ENCODE measurements around the gene ZNF549.
A peak's percentile ranks its signal among the peaks of the same experiment; 100 is the strongest.

Gene ZNF549

DNA sequence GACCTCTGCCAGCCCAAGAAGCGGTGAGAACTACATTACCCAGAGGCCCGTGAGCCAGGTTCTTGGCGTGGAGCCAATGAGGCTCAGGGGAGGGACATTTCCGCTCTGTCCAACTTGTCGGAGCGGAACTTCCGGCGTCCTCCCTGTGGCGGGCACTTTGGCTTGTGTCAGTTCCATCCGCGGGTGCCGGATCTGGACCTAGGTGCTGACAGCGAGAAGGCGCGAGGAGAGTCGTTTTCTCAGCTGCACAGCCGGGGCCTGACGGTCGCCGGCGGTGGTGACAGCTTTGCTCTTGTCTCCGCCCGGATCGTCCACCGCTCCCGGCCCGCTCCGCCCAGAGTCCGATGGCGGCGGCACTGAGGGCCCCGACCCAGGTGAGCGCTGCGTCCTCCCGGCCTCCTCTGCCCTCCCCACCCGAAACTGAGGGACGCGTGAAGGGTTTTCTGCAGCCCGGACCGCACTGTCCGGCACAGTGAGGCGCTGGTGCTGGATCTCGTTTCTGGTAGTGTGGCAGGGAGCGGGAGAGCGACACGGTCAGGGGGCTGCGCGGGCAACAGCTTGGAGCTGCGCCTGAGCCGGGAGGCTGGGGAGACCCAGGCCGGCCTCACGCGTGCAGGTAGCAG lies 72.7 kb downstream of the ZNF549 start, which contains the start of gene ZNF530 (continued):
- TF ChIP-seq, protein P1, sequence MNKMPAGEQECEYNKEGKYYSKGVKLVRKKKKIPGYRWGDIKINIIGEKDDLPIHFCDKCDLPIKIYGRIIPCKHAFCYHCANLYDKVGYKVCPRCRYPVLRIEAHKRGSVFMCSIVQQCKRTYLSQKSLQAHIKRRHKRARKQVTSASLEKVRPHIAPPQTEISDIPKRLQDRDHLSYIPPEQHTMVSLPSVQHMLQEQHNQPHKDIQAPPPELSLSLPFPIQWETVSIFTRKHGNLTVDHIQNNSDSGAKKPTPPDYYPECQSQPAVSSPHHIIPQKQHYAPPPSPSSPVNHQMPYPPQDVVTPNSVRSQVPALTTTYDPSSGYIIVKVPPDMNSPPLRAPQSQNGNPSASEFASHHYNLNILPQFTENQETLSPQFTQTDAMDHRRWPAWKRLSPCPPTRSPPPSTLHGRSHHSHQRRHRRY (tag by site-specific recombination; IDR thresholded peaks at IDR 0.05), result no peak
- TF ChIP-seq ZNF112 (tag by site-specific recombination; IDR thresholded peaks at IDR 0.05) (peak; percentile 63; the same call in 1 of the 2 replicates), ZNF76 (tag by site-specific recombination; IDR thresholded peaks at IDR 0.05; ENCODE audit: borderline replicate concordance, low read depth) (peak; percentile 83), MYNN (tag by site-specific recombination; IDR thresholded peaks at IDR 0.05; ENCODE audit: borderline replicate concordance) (no peak), GLIS1 (tag by site-specific recombination; IDR thresholded peaks at IDR 0.05) (peak; percentile 30; the same call in 1 of the 2 replicates), ZNF600 (tag by site-specific recombination; IDR thresholded peaks at IDR 0.05) (no peak; the same call in 1 of the 2 replicates), SCRT1 (tag by site-specific recombination; IDR thresholded peaks at IDR 0.05; ENCODE audit: borderline replicate concordance) (peak; percentile 60; the same call in 1 of the 2 replicates), ZNF548 (tag by site-specific recombination; IDR thresholded peaks at IDR 0.05) (no peak), ZNF248 (tag by site-specific recombination; IDR thresholded peaks at IDR 0.05) (0 out of 2 replicates have a peak, but pooled peaks have one; percentile 53), ZNF211 (tag by site-specific recombination; IDR thresholded peaks at IDR 0.05; ENCODE audit: low read depth) (no peak), ZNF626 (tag by site-specific recombination; IDR thresholded peaks at IDR 0.05) (no peak; the same call in 1 of the 2 replicates), ZSCAN30 (tag by site-specific recombination; IDR thresholded peaks at IDR 0.05) (peak; percentile 59), ZNF501 (tag by site-specific recombination; IDR thresholded peaks at IDR 0.05) (no peak), ZNF114 (tag by site-specific recombination; IDR thresholded peaks at IDR 0.05) (no peak), TRIM28 (IDR thresholded peaks at IDR 0.05; ENCODE audit: borderline replicate concordance, low read length) (no peak), ZNF843 (tag by site-specific recombination; IDR thresholded peaks at IDR 0.05) (peak; percentile 42; the same call in 1 of the 2 replicates), ZNF155 (tag by site-specific recombination; IDR thresholded peaks at IDR 0.05) (no peak), ZNF423 (tag by site-specific recombination; IDR thresholded peaks at IDR 0.05) (no peak), ZFP3 (tag by site-specific recombination; IDR thresholded peaks at IDR 0.05; ENCODE audit: low read depth) (no peak), GLIS2 (tag by site-specific recombination; IDR thresholded peaks at IDR 0.05) (no peak), ZNF561 (tag by site-specific recombination; IDR thresholded peaks at IDR 0.05; ENCODE audit: borderline replicate concordance) (peak; percentile 23; the same call in 1 of the 2 replicates), FEZF1 (tag by site-specific recombination; IDR thresholded peaks at IDR 0.05) (no peak), ZFHX2 (tag by site-specific recombination; conservative IDR thresholded peaks at IDR 0.05) (no peak), ZBTB20 (tag by site-specific recombination; IDR thresholded peaks at IDR 0.05) (peak; percentile 68; the same call in 1 of the 2 replicates), ZNF202 (tag by site-specific recombination; IDR thresholded peaks at IDR 0.05; ENCODE audit: borderline replicate concordance) (no peak), ZNF426 (tag by site-specific recombination; IDR thresholded peaks at IDR 0.05) (no peak), ZNF311 (tag by site-specific recombination; IDR thresholded peaks at IDR 0.05; ENCODE audit: borderline replicate concordance) (no peak)
- TF ChIP-seq, protein P2, sequence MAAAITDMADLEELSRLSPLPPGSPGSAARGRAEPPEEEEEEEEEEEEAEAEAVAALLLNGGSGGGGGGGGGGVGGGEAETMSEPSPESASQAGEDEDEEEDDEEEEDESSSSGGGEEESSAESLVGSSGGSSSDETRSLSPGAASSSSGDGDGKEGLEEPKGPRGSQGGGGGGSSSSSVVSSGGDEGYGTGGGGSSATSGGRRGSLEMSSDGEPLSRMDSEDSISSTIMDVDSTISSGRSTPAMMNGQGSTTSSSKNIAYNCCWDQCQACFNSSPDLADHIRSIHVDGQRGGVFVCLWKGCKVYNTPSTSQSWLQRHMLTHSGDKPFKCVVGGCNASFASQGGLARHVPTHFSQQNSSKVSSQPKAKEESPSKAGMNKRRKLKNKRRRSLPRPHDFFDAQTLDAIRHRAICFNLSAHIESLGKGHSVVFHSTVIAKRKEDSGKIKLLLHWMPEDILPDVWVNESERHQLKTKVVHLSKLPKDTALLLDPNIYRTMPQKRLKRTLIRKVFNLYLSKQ (tag by site-specific recombination; IDR thresholded peaks at IDR 0.05; ENCODE audit: borderline replicate concordance), result no peak
- TF ChIP-seq, protein P3, sequence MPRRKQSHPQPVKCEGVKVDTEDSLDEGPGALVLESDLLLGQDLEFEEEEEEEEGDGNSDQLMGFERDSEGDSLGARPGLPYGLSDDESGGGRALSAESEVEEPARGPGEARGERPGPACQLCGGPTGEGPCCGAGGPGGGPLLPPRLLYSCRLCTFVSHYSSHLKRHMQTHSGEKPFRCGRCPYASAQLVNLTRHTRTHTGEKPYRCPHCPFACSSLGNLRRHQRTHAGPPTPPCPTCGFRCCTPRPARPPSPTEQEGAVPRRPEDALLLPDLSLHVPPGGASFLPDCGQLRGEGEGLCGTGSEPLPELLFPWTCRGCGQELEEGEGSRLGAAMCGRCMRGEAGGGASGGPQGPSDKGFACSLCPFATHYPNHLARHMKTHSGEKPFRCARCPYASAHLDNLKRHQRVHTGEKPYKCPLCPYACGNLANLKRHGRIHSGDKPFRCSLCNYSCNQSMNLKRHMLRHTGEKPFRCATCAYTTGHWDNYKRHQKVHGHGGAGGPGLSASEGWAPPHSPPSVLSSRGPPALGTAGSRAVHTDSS (tag by site-specific recombination; IDR thresholded peaks at IDR 0.05), result no peak
- TF ChIP-seq, protein P4, sequence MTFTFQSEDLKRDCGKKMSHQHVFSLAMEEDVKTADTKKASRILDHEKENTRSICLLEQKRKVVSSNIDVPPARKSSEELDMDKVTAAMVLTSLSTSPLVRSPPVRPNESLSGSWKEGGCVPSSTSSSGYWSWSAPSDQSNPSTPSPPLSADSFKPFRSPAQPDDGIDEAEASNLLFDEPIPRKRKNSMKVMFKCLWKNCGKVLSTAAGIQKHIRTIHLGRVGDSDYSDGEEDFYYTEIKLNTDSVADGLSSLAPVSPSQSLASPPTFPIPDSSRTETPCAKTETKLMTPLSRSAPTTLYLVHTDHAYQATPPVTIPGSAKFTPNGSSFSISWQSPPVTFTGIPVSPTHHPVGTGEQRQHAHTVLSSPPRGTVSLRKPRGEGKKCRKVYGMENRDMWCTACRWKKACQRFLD (tag by site-specific recombination; IDR thresholded peaks at IDR 0.05), result no peak
- TF ChIP-seq, protein P5, sequence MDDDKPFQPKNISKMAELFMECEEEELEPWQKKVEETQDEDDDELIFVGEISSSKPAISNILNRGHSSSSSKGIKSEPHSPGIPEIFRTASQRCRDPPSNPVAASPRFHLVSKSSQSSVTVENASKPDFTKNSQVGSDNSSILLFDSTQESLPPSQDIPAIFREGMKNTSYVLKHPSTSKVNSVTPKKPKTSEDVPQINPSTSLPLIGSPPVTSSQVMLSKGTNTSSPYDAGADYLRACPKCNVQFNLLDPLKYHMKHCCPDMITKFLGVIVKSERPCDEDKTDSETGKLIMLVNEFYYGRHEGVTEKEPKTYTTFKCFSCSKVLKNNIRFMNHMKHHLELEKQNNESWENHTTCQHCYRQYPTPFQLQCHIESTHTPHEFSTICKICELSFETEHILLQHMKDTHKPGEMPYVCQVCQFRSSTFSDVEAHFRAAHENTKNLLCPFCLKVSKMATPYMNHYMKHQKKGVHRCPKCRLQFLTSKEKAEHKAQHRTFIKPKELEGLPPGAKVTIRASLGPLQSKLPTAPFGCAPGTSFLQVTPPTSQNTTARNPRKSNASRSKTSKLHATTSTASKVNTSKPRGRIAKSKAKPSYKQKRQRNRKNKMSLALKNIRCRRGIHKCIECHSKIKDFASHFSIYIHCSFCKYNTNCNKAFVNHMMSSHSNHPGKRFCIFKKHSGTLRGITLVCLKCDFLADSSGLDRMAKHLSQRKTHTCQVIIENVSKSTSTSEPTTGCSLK (tag by site-specific recombination; IDR thresholded peaks at IDR 0.05), result no peak
- TF ChIP-seq, protein P6, sequence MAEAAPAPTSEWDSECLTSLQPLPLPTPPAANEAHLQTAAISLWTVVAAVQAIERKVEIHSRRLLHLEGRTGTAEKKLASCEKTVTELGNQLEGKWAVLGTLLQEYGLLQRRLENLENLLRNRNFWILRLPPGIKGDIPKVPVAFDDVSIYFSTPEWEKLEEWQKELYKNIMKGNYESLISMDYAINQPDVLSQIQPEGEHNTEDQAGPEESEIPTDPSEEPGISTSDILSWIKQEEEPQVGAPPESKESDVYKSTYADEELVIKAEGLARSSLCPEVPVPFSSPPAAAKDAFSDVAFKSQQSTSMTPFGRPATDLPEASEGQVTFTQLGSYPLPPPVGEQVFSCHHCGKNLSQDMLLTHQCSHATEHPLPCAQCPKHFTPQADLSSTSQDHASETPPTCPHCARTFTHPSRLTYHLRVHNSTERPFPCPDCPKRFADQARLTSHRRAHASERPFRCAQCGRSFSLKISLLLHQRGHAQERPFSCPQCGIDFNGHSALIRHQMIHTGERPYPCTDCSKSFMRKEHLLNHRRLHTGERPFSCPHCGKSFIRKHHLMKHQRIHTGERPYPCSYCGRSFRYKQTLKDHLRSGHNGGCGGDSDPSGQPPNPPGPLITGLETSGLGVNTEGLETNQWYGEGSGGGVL (tag by site-specific recombination; IDR thresholded peaks at IDR 0.05), result peak; percentile 61
